H1 (cell line): ENCODE measurements around the gene ZSCAN21. TPM values are rescaled to one million over a fixed set of nuclear protein-coding genes. Genes with fewer than 3 reads are reported as not detected.

Experiments used
- CBX5 ChIP-seq: fragments of 300-800, 300-1000 bp; sonication (generic); IDR thresholded peaks from 2 replicates; pipeline ENCODE4 v1.7.1; 2016; ENCODE audit warnings: antibody characterized with exemption, low read length, low read depth
- CBX8 ChIP-seq: fragments of 300-800, 300-1000 bp; sonication (generic); IDR thresholded peaks from 2 replicates; pipeline ENCODE4 v1.7.1; 2016; ENCODE audit warnings: low read depth, low read length, borderline replicate concordance
- CHD7 ChIP-seq: fragments of 300-600 bp; sonication (generic); IDR thresholded peaks from 2 replicates; pipeline ENCODE4 v1.7.1; 2012; ENCODE audit warnings: low read length, moderate library complexity, mild to moderate bottlenecking, inconsistent platforms; ENCODE audit not compliant: insufficient replicate concordance
- CTBP2 ChIP-seq: IDR thresholded peaks from 2 replicates; pipeline ENCODE4 v1.7.0; 2011; ENCODE audit warnings: borderline replicate concordance, mild to moderate bottlenecking, moderate library complexity, mixed read lengths, low read length; ENCODE audit not compliant: insufficient read depth, insufficient read length
- E2F6 ChIP-seq: IDR thresholded peaks from 2 replicates; pipeline ENCODE4 v1.6.1; 2012; ENCODE audit warnings: inconsistent platforms
- FOSL1 ChIP-seq: IDR thresholded peaks from 2 replicates; pipeline ENCODE4 v1.6.1; 2011; ENCODE audit warnings: mild to moderate bottlenecking, low read depth, low read length, moderate library complexity; ENCODE audit not compliant: insufficient read depth
- HDAC6 ChIP-seq: IDR thresholded peaks from one replicate; pipeline ENCODE4 v1.7.1; 2012; ENCODE audit warnings: low read depth, mild to moderate bottlenecking, inconsistent platforms, low read length, moderate library complexity
- RNF2 ChIP-seq: fragments of 200-900, 300-1000 bp; sonication (generic); IDR thresholded peaks from 2 replicates; pipeline ENCODE4 v1.7.1; 2016; ENCODE audit warnings: borderline replicate concordance, low read depth, mild to moderate bottlenecking, antibody characterized with exemption, low read length; ENCODE audit not compliant: poor library complexity, severe bottlenecking; ENCODE audit errors: missing control alignments
- SIX5 ChIP-seq: IDR thresholded peaks from 2 replicates; pipeline ENCODE4 v1.6.1; 2011; ENCODE audit warnings: mild to moderate bottlenecking, low read depth, low read length
- polyA plus RNA-seq, 7 experiments: library from polyadenylated mRNA; depleted of rRNA in 3 of 7; stranded (reverse) in 5 of 7; unstranded in 2 of 7; fragments of >200 nt in 5 of 7; fragments of 200-250 nt in 2 of 7; gene quantifications; 1 replicate in 5 of 7; 2 replicates in 1 of 7; 4 replicates in 1 of 7; pipeline versions ENCODE4 v1.2.1 to v1.2.3, GENCODE V29; 2011 to 2013; ENCODE audit warnings: missing spikeins in 2 of 7, mixed read lengths in 2 of 7
- total RNA-seq: library from RNA; stranded (reverse); fragmentation: NEBNext Ultra II Directional; extraction: Animal tissue kit (Norgen Biotek cat#: 25700); gene quantifications from 2 replicates; pipeline ENCODE4 v1.2.1, GENCODE V29; 2021

The ZSCAN21 gene
- total and polyA plus RNA-seq, 2 of the 8 experiments (the other 6 are each of a cell fraction or from before 2014, with no cell fraction given), result 15.4 to 26.1 TPM

DNA sequence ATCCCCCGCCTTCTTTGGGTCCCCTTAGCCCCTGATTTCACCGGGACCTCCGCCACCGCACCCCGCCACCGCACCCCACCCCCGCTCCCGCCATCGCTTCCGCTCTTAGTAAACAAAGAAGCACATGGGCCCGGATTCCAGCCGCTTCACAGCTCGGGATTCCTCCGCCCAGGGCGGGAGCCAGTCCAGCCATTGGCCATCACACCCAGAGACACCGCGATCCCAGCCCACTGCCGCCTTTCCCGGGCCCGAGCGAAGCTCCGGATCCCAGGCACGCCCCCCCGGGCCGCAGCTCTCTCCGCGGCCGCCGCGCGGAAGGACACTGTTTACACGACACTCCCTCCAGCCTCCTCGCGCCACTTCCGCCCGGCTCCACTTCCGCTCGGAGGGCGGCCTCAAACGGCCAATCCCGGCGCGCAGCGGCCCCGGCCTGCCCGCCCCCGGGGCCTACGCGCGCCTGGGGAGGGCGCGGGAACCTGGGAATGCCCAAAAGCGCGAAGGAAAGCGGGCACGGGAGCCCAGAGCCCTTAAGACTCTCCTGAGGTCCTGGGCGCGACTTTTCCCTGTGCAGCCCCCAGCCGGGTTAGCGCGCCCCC lies 50.9 kb downstream of the ZSCAN21 start (continued):
- TF ChIP-seq CHD7 (no peak), CBX8 (no peak), SIX5 (no peak), CBX5 (no peak), FOSL1 (no peak), E2F6 (no peak), HDAC6 (no peak), RNF2 (no peak), CTBP2 (no peak)
